SK-N-MC (cell line): Measurements from ENCODE around the gene CYSRT1.

Source experiments
- DNase-seq: peaks from one replicate; pipeline ENCODE4 v3.0.0-alpha.2; 2011; ENCODE audit warnings: low read depth, low spot score
- H3K27ac ChIP-seq: fragments of 200-600 bp; sonication (generic); 2 replicates; pipeline ENCODE4 v1.5.1; 2016; ENCODE audit warnings: mixed run types
- H3K36me3 ChIP-seq: fragments of 200-600 bp; sonication (generic); 2 replicates; pipeline ENCODE4 v1.6.1; 2017; ENCODE audit warnings: antibody characterized with exemption, low read length, mixed read lengths; ENCODE audit not compliant: insufficient read depth
- H3K4me3 ChIP-seq: fragments of 200-600 bp; sonication (generic); 2 replicates; pipeline ENCODE4 v1.5.1; 2016
- H3K9ac ChIP-seq: fragments of 200-600 bp; sonication (generic); 2 replicates; pipeline ENCODE4 v1.8.0; 2017; ENCODE audit warnings: mixed run types, mixed read lengths; ENCODE audit not compliant: insufficient read length
- H3K9me3 ChIP-seq: fragments of 200-600 bp; sonication (generic); 2 replicates; pipeline ENCODE4 v1.6.1; 2017; ENCODE audit warnings: low read depth, mild to moderate bottlenecking, antibody characterized with exemption, low read length, moderate library complexity, mixed read lengths
- EZH2 ChIP-seq: fragments of 200-600 bp; sonication (generic); IDR thresholded peaks from one replicate; pipeline ENCODE4 v1.6.1; 2017; ENCODE audit warnings: antibody characterized with exemption
- FOXP2 ChIP-seq: optimal IDR thresholded peaks from 2 replicates; pipeline ENCODE3; 2011; ENCODE audit warnings: mild to moderate bottlenecking, moderate library complexity; ENCODE audit not compliant: insufficient read depth; ENCODE audit errors: extremely low read length, control extremely low read depth
- POLR2AphosphoS5 ChIP-seq: IDR thresholded peaks from 2 replicates; pipeline ENCODE4 v1.6.1; 2012; ENCODE audit warnings: mild to moderate bottlenecking, low read depth, low read length, borderline replicate concordance

CYSRT1 gene

GRCh38 chr9:137189297-137190295 is 35.4 kb upstream of the CYSRT1 start:
- H3K4me3 ChIP-seq, result peak overlapping the region; percentile 97
- no peaks in the 10 kb centered on the region for H3K9me3 ChIP-seq
- DNase-seq, result no peak
- H3K27ac ChIP-seq, result no peak overlapping the region
- TF ChIP-seq EZH2, result no peak
- TF ChIP-seq POLR2AphosphoS5, result no peak
- TF ChIP-seq FOXP2, result no peak
- H3K9ac ChIP-seq, result peak overlapping the region; percentile 96
- peaks cover 6% of the 10 kb centered on the region; the same call in 1 of the 2 replicates for H3K36me3 ChIP-seq

- no peak for TF ChIP-seq FOXP2
- TF ChIP-seq EZH2, result no peak
- no peak for TF ChIP-seq POLR2AphosphoS5
- Histone ChIP-seq H3K36me3 (peaks cover 6% of the 10 kb centered on the region; the same call in 1 of the 2 replicates), H3K4me3 (no peak overlapping the region), H3K9me3 (no peaks in the 10 kb centered on the region), H3K9ac (no peak overlapping the region), H3K27ac (no peak overlapping the region)
- no peak for DNase-seq
Measured at GRCh38 chr9:137190315-137190856, 34.6 kb upstream of the CYSRT1 start.

- no peak for DNase-seq
- Histone ChIP-seq H3K36me3 (peaks cover 6% of the 10 kb centered on the region; the same call in 1 of the 2 replicates), H3K9me3 (no peaks in the 10 kb centered on the region), H3K9ac (no peak overlapping the region), H3K27ac (no peak overlapping the region), H3K4me3 (no peak overlapping the region)
- TF ChIP-seq POLR2AphosphoS5 (peak; percentile 24; the same call in 1 of the 2 replicates), FOXP2 (no peak), EZH2 (no peak)
Measured at GRCh38 chr9:137191245-137191644, 33.7 kb upstream of the CYSRT1 start.

GRCh38 chr9:137191691-137192447 is 33.1 kb upstream of the CYSRT1 start:
- TF ChIP-seq POLR2AphosphoS5 (0 out of 2 replicates have a peak, but pooled peaks have one; percentile 5), EZH2 (no peak), FOXP2 (no peak)
- Histone ChIP-seq H3K9ac (no peak overlapping the region), H3K27ac (no peak overlapping the region), H3K4me3 (no peak overlapping the region), H3K9me3 (no peaks in the 10 kb centered on the region), H3K36me3 (peaks cover 6% of the 10 kb centered on the region; the same call in 1 of the 2 replicates)
- no peak for DNase-seq

GRCh38 chr9:137192448-137192780 is 32.6 kb upstream of the CYSRT1 start:
- Histone ChIP-seq H3K27ac (no peak overlapping the region), H3K36me3 (peaks cover 6% of the 10 kb centered on the region; the same call in 1 of the 2 replicates)
- TF ChIP-seq FOXP2 (no peak), POLR2AphosphoS5 (no peak), EZH2 (no peak)

GRCh38 chr9:137192859-137193258 is 32.1 kb upstream of the CYSRT1 start:
- Histone ChIP-seq H3K9ac (no peak overlapping the region), H3K4me3 (no peak overlapping the region), H3K9me3 (no peaks in the 10 kb centered on the region), H3K27ac (no peak overlapping the region), H3K36me3 (peaks cover 6% of the 10 kb centered on the region; the same call in 1 of the 2 replicates)
- TF ChIP-seq EZH2 (no peak), FOXP2 (no peak), POLR2AphosphoS5 (no peak)
- no peak for DNase-seq

More at GRCh38 chr9:137192448-137192780, 32.6 kb upstream of the CYSRT1 start:
- Histone ChIP-seq H3K4me3 (no peak overlapping the region), H3K9ac (no peak overlapping the region), H3K9me3 (no peaks in the 10 kb centered on the region)
- no peak for DNase-seq

GRCh38 chr9:137193771-137194170 is 31.2 kb upstream of the CYSRT1 start:
- Histone ChIP-seq H3K27ac (no peak overlapping the region), H3K36me3 (peaks cover 6% of the 10 kb centered on the region; the same call in 1 of the 2 replicates)
- TF ChIP-seq EZH2 (no peak), POLR2AphosphoS5 (no peak), FOXP2 (no peak)

GRCh38 chr9:137194388-137194787 is 30.6 kb upstream of the CYSRT1 start:
- Histone ChIP-seq H3K9ac (no peak overlapping the region), H3K4me3 (no peak overlapping the region)

More at GRCh38 chr9:137193771-137194170, 31.2 kb upstream of the CYSRT1 start:
- H3K9ac ChIP-seq, result no peak overlapping the region
- no peak overlapping the region for H3K4me3 ChIP-seq
- no peak for DNase-seq
- no peaks in the 10 kb centered on the region for H3K9me3 ChIP-seq

More at GRCh38 chr9:137194388-137194787, 30.6 kb upstream of the CYSRT1 start:
- TF ChIP-seq EZH2 (no peak), POLR2AphosphoS5 (no peak), FOXP2 (no peak)
- Histone ChIP-seq H3K36me3 (peaks cover 6% of the 10 kb centered on the region; the same call in 1 of the 2 replicates), H3K9me3 (no peaks in the 10 kb centered on the region), H3K27ac (no peak overlapping the region)
- DNase-seq, result no peak
